Measurements from ENCODE around the gene DYNC1I2.

The DYNC1I2 gene

GRCh38 chr2:171778515-171778914, 91.2 kb downstream of the DYNC1I2 start:
- no peak for DNase-seq (ENCODE audit: low spot score)

GRCh38 chr2:171785450-171785849, 98.2 kb downstream of the DYNC1I2 start:
- DNase-seq (ENCODE audit: low spot score), result no peak

- no peak for DNase-seq (ENCODE audit: low spot score)
Measured at GRCh38 chr2:171787333-171788072, 100.2 kb downstream of the DYNC1I2 start.

GRCh38 chr2:171788316-171788993, 101.2 kb downstream of the DYNC1I2 start:
- no peak for DNase-seq (ENCODE audit: low spot score)

DNA sequence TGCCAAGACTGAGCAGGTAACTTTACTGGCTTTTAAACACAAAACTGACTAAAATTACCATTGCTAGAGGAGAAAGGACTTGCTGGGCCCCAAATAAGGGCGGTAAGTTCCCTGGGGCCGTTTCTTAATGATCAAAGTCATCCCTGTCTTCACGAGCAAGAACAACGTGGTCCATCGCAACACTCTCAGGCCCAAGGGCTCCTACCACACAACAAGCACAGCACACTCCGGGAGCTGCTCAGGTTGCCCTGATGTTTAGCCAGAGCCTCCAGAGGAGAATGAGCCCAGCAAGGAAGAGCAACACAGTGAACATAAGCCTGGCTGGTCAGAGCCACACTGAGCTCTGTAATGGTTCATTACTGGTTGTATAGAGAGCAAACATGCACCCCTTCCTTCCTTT, 102.7 kb downstream of the DYNC1I2 start:
- DNase-seq (ENCODE audit: low spot score), result no peak

DNA sequence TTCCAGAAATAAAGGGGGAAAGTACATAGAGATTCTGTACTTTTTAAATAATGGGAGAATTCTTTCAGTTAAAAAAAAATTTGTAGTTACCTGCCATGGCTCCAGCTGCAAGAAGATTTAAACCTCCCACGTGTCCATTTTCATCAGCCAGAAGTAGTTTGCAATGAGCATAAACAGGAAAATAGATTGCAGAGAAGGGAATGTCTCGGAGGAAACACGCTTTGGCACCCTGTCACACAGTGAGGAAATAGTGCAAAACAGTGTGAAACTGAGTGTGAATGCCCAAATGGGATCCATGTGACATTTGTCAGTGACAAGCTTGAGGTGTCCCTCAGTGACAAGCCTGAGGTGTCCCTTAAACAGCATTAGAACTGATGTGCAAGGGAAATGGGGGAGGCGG, 104.1 kb downstream of the DYNC1I2 start:
- no peak for DNase-seq (ENCODE audit: low spot score)

GRCh38 chr2:171792157-171792556, 104.9 kb downstream of the DYNC1I2 start:
- DNase-seq (ENCODE audit: low spot score), result no peak

GRCh38 chr2:171792886-171793580, 105.8 kb downstream of the DYNC1I2 start:
- DNase-seq (ENCODE audit: low spot score), result no peak

DNA sequence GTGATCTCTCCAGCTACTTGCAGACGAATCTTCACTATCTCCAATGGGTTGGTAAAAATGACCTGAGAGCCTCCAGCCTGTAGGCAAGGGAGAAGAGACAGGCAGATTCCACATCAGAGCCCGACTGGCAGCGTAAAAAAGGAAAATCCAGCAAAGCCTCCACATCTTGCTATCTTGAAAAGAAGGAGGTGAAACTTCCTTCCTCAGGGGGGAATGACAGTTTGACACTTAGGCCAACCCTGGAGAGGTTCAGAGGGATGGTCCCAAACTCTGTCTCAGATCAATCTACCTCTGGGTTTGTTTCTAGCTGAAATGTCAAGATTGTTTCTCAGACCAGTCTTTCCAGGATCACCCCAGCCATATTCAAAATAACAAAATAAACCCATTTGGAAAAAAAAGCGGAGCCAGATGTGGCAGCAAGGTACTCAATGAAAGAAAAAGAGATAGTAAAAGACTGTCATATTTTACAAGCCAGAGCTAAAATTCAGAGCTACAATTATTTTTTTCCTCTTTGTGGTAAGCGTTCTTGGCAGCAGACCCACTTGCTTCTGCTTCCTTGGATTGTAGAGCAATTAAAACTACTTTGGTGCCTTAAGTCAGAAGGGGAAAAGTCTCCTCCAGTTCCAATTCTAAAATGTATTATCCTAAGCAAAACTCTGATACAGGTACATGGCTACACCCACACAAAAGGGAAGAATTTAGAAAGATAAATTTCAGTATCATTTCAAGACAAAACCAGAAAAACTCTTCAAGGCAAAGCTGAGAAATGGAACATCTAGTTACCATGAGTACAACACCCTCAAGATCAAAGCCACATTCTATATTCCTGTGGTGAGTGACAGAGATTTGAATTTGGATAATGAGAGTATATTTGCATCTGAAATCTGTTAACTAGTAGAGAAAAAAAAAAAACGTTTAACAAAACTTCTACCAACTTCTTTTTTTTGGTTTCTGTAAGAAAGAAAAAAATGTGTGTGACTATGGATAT, 106.7 kb downstream of the DYNC1I2 start:
- DNase-seq (ENCODE audit: low spot score), result no peak

- no peak for DNase-seq (ENCODE audit: low spot score)
Measured at GRCh38 chr2:171794918-171795317, 107.6 kb downstream of the DYNC1I2 start.

All from AG08396 (cell line).